Astrocyte of the cerebellum (primary cell): ENCODE measurements around the gene TGM4.

Experiments used
- DNase-seq: peaks from one replicate; pipeline ENCODE4 v3.0.0-alpha.2; 2011; ENCODE audit warnings: low read depth
- H3K4me3 ChIP-seq: 2 replicates; pipeline ENCODE4 v1.5.1; 2011; ENCODE audit warnings: mild to moderate bottlenecking, low read depth, low read length, moderate library complexity
- CTCF ChIP-seq: IDR thresholded peaks from 2 replicates; pipeline ENCODE4 v1.5.1; 2012; ENCODE audit warnings: low read length, low read depth, moderate library complexity, mild to moderate bottlenecking; ENCODE audit errors: missing control alignments
- in situ Hi-C: cut with HindIII; loops from 2 replicates; pipeline ENCODE4 v1.10.0; 2017; ENCODE audit warnings: low sequenced_read_pairs

The TGM4 gene

DNA sequence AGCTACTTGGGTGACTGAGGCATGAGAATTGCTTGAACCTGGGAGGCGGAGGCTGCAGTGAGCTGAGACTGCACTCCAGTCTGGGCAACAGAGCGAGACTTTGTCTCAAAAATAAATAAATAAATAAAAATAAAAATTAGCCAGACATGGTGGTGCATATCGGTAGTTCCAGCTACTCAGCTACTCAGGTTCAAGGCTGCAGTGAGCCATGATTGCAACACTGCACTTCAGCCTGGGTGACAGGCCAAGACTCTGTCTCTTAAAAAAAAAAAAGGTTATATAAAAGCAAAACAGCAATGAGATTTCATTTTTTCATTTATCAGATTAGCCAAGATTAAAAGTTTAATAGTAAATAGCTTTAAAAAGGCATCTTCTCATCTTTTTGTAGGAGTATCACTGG is 2.9 kb downstream of the TGM4 start:
- no peak overlapping the region for H3K4me3 ChIP-seq
- in situ Hi-C loops: no loop called here
- no peak for TF ChIP-seq CTCF
- no peak for DNase-seq

GRCh38 chr3:44880284-44880683 is 5.9 kb downstream of the TGM4 start:
- no peak overlapping the region for H3K4me3 ChIP-seq
- in situ Hi-C loops: loop anchor here (5.0 kb wide), 1 partner anchor 68 kb away; no protein-coding TSS in a partner anchor
- no peak for DNase-seq
- no peak for TF ChIP-seq CTCF

GRCh38 chr3:44883213-44883955 is 9.0 kb downstream of the TGM4 start:
- no peak for DNase-seq
- TF ChIP-seq CTCF: no peak
- no peak overlapping the region for H3K4me3 ChIP-seq
- in situ Hi-C loops: loop anchor here (5.0 kb wide), 1 partner anchor 71 kb away; no protein-coding TSS in a partner anchor

DNA sequence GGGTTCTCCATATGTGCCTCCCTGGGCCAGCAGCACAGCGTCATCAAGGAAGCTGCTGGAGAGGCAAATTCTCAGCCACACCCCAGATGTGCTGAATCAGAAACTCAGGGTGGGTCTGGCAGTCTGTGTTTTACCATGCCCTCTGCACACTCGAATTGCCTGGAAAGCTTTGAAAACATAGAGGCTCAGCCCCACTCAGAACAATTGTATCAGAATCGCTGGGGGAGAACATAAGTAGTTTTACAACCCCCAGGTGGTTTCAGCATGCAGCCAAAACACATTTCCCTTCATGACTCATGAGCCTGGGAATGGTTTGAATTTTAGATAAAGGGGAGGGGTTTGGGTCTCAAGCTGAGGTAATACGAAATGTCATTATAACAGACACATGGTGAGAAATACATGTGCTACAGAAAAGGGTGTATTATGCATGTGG is 9.6 kb downstream of the TGM4 start:
- no peak overlapping the region for H3K4me3 ChIP-seq
- peak; percentile 99 for DNase-seq
- no peak for TF ChIP-seq CTCF
- in situ Hi-C loops: loop anchor here (5.0 kb wide), 1 partner anchor 72 kb away; no protein-coding TSS in a partner anchor

DNA sequence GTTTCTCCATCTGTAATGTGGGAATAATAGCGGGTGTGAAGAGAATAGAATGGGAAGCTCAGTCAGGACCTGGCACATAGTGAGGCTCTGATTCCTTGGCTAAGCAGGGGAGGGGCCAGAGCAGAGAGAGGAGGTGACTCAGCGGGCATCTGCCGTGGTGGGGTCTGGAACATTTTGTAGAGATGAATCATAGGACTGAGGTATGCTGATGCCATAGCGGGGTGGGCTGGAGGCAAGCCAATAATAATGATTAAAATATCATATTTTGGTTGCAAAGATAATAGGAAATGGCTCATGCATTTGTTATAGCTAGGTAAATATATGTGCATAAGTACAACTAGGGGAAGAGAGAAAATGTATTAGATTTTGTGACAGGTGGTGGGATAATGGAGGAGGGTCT is 11.2 kb downstream of the TGM4 start:
- DNase-seq: peak; percentile 92
- H3K4me3 ChIP-seq: no peak overlapping the region
- TF ChIP-seq CTCF: no peak
- in situ Hi-C loops: no loop called here

GRCh38 chr3:44886561-44886960 is 12.2 kb downstream of the TGM4 start:
- no peak for TF ChIP-seq CTCF
- H3K4me3 ChIP-seq: no peak overlapping the region
- in situ Hi-C loops: no loop called here
- DNase-seq: no peak
